ENCODE results near the gene SMS. TPM values are rescaled to one million over a fixed set of nuclear protein-coding genes. Genes with fewer than 3 reads are reported as not detected.

The SMS gene
- total RNA-seq, 1 experiment from 2014 or later, result 173 TPM

DNA sequence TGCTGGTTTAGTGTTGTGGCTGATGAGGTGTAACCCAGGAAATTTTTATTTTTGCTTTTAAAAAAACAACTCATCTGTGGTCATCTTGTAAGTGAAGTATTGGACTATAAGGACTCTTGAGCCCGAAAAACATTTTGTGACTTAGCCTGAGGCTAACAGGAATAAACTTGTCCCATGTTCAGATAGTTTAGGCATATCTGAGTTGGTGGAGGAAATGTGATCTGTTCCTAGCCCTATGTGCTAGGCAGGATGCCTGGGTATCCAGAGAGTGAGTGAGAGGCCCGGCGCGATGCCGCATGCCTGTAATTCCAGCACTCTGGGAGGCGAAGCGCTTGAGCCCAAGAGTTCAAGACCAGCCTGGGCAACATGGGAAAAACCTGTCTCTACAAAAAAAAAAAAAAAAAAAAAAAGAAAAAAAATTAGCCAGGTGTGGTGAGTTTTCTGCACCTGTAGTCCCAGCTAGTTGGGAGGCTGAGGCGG, 3.7 kb downstream of the SMS start:
- DNase-seq (ENCODE audit: low spot score) (peak; percentile 22), ATAC-seq (no peak)
- Mint-ChIP-seq H3K27me3 (ENCODE audit: low read depth) (no peaks in the 10 kb centered on the region), H3K9me3 (no peaks in the 10 kb centered on the region), H3K4me1 (peaks cover 73% of the 10 kb centered on the region), H3K36me3 (no peaks in the 10 kb centered on the region), H3K4me3 (peak overlapping the region; percentile 28), H3K27ac (peak overlapping the region; percentile 49; the same call in 1 of the 2 replicates)
- ChIA-PET POLR2A (no interaction called here), CTCF (no interaction called here)
- TF ChIP-seq, protein P1, sequence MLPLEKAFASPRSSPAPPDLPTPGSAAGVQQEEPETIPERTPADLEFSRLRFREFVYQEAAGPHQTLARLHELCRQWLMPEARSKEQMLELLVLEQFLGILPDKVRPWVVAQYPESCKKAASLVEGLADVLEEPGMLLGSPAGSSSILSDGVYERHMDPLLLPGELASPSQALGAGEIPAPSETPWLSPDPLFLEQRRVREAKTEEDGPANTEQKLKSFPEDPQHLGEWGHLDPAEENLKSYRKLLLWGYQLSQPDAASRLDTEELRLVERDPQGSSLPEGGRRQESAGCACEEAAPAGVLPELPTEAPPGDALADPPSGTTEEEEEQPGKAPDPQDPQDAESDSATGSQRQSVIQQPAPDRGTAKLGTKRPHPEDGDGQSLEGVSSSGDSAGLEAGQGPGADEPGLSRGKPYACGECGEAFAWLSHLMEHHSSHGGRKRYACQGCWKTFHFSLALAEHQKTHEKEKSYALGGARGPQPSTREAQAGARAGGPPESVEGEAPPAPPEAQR (CRISPR knock-in tag; IDR thresholded peaks at IDR 0.05), result no peak
- TF ChIP-seq ATF6 (CRISPR knock-in tag; IDR thresholded peaks at IDR 0.05) (no peak), ZNF423 (CRISPR knock-in tag; IDR thresholded peaks at IDR 0.05) (no peak)

DNA sequence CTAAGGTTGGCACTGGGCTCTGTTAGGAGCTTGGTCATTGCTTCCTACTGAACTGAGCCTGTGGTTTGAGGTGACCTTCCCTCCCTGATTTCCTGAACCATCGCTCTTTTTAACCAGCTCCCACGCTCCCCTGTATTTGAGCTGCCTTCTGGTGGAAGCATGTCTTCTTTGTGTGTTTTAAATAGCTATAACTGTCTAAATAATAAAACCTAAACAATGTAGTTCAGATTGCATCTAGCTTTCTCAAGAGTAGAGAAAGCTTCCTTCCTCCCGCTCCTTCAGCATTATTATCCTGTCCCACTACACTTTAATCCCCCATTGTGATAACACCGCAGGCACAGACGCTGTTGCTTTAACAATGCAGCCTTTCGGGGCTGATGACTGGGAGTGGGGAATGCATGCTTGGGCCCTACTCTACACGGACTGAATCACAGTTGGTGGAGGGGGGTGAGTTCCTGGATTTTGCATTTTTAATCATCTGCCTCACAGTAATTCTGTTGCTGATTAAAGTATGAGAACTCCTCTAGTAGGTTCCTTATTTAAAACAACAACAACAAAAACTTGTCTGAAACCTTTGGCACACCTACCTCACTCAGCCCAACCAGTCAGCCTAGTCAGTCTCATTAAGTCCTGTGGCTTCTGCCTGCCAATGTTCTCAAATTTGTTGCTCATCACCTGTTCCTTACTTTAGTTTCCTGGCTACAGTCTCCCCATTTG, 6.6 kb downstream of the SMS start:
- DNase-seq (ENCODE audit: low spot score), result peak; percentile 20
- Mint-ChIP-seq H3K36me3 (no peaks in the 10 kb centered on the region), H3K9me3 (no peaks in the 10 kb centered on the region), H3K4me3 (peak overlapping the region; percentile 52), H3K4me1 (peaks cover 77% of the 10 kb centered on the region), H3K27ac (peak overlapping the region; percentile 96), H3K27me3 (ENCODE audit: low read depth) (no peaks in the 10 kb centered on the region)
- POLR2A ChIA-PET, result no interaction called here
- ATAC-seq, result peak; percentile 81
- CTCF ChIA-PET, result no interaction called here
- no peak for TF ChIP-seq RELA (CRISPR knock-in tag; IDR thresholded peaks at IDR 0.05; ENCODE audit: borderline replicate concordance)
- TF ChIP-seq, protein P2, sequence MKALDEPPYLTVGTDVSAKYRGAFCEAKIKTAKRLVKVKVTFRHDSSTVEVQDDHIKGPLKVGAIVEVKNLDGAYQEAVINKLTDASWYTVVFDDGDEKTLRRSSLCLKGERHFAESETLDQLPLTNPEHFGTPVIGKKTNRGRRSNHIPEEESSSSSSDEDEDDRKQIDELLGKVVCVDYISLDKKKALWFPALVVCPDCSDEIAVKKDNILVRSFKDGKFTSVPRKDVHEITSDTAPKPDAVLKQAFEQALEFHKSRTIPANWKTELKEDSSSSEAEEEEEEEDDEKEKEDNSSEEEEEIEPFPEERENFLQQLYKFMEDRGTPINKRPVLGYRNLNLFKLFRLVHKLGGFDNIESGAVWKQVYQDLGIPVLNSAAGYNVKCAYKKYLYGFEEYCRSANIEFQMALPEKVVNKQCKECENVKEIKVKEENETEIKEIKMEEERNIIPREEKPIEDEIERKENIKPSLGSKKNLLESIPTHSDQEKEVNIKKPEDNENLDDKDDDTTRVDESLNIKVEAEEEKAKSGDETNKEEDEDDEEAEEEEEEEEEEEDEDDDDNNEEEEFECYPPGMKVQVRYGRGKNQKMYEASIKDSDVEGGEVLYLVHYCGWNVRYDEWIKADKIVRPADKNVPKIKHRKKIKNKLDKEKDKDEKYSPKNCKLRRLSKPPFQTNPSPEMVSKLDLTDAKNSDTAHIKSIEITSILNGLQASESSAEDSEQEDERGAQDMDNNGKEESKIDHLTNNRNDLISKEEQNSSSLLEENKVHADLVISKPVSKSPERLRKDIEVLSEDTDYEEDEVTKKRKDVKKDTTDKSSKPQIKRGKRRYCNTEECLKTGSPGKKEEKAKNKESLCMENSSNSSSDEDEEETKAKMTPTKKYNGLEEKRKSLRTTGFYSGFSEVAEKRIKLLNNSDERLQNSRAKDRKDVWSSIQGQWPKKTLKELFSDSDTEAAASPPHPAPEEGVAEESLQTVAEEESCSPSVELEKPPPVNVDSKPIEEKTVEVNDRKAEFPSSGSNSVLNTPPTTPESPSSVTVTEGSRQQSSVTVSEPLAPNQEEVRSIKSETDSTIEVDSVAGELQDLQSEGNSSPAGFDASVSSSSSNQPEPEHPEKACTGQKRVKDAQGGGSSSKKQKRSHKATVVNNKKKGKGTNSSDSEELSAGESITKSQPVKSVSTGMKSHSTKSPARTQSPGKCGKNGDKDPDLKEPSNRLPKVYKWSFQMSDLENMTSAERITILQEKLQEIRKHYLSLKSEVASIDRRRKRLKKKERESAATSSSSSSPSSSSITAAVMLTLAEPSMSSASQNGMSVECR (CRISPR knock-in tag; IDR thresholded peaks at IDR 0.05; ENCODE audit: borderline replicate concordance), result no peak
- TF ChIP-seq ERG (CRISPR knock-in tag; IDR thresholded peaks at IDR 0.05), result no peak
- TF ChIP-seq ETV6 (CRISPR knock-in tag; IDR thresholded peaks at IDR 0.05), result no peak
- no peak for TF ChIP-seq E2F4 (CRISPR knock-in tag; IDR thresholded peaks at IDR 0.05; ENCODE audit: borderline replicate concordance, low read depth)
- no peak for TF ChIP-seq E2F5 (CRISPR knock-in tag; IDR thresholded peaks at IDR 0.05)
- TF ChIP-seq MYBL2 (CRISPR knock-in tag; IDR thresholded peaks at IDR 0.05), result no peak
- TF ChIP-seq JAZF1 (CRISPR knock-in tag; IDR thresholded peaks at IDR 0.05), result no peak
- no peak for TF ChIP-seq GABPB1 (CRISPR knock-in tag; IDR thresholded peaks at IDR 0.05)
- no peak for TF ChIP-seq TEAD4 (CRISPR knock-in tag; IDR thresholded peaks at IDR 0.05)
- TF ChIP-seq NFYB (CRISPR knock-in tag; conservative IDR thresholded peaks at IDR 0.05; ENCODE audit: low read depth), result no peak
- no peak for TF ChIP-seq ZNF317 (CRISPR knock-in tag; IDR thresholded peaks at IDR 0.05; ENCODE audit: borderline replicate concordance, low read depth)
- TF ChIP-seq, protein P3, sequence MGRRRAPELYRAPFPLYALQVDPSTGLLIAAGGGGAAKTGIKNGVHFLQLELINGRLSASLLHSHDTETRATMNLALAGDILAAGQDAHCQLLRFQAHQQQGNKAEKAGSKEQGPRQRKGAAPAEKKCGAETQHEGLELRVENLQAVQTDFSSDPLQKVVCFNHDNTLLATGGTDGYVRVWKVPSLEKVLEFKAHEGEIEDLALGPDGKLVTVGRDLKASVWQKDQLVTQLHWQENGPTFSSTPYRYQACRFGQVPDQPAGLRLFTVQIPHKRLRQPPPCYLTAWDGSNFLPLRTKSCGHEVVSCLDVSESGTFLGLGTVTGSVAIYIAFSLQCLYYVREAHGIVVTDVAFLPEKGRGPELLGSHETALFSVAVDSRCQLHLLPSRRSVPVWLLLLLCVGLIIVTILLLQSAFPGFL (CRISPR knock-in tag; IDR thresholded peaks at IDR 0.05; ENCODE audit: borderline replicate concordance), result no peak
- no peak for TF ChIP-seq ZNF219 (CRISPR knock-in tag; IDR thresholded peaks at IDR 0.05; ENCODE audit: borderline replicate concordance)
- no peak for TF ChIP-seq OVOL2 (CRISPR knock-in tag; IDR thresholded peaks at IDR 0.05; ENCODE audit: borderline replicate concordance)
- TF ChIP-seq ZNF121 (CRISPR knock-in tag; IDR thresholded peaks at IDR 0.05), result no peak

Measured in WTC11 (cell line).